ENCODE results near the gene DDX55.
A peak's percentile ranks its signal among the peaks of the same experiment; 100 is the strongest.

Gene DDX55

DNA sequence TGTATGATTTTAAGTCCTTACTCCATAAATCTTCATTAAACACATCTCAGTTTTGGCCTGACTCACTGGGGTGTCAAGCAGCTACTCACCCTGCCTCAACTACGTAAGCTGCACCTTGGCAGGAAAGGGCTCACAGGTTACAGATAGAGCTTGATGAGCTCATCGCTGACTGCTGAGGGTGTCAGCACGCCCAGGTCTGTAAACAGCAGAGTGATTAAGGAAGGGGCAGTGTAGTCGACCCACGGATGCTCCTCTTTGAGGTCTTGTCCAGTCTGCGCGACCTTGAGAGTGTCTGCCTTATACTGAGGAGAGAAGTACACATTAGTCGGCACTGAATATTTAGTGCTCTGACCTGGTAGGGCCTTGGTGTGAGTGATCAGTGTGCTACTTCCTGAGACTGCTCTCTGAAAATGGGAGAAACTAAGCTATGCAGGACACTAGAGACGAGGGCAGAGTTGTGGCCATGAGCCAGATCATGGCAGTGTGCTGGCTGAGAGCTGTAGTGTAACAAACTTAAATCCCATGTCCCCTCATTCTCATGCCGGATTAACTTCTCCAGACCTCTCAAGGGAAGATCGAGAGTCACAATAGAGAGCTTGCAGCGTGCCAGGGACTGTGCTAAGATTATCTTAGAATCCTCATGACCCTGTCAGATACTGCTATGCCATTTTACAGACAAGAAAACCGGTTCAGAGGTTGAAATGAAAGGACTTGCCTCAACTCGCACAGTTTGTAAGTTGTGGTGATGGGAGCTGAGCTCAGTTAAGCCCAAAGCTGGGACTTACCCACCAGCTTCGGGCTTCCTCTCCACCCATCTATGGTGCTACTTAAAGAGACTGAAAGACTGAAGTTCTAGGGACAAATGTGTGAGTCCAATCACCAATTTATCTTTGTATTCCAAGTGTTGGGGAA, 20.0 kb downstream of the DDX55 start:
- Histone ChIP-seq H2AFZ (ENCODE audit: low read depth, low read length) (no peak overlapping the region), H3K9me3 (ENCODE audit: insufficient read depth, low read length, severe bottlenecking) (no peaks in the 10 kb centered on the region), H3K4me3 (ENCODE audit: low read depth in 1 of 2, low read length in 2 of 2) (no peak overlapping the region), H3K9ac (ENCODE audit: low read depth, low read length) (no peak overlapping the region), H4K20me1 (ENCODE audit: insufficient read depth, low read length) (peaks cover 6% of the 10 kb centered on the region; the same call in 1 of the 2 replicates), H3K27ac (ENCODE audit: low read length) (no peak overlapping the region), H3K79me2 (ENCODE audit: insufficient read depth, low read length) (0 out of 2 replicates have a peak, but pooled peaks cover 3% of the 10 kb centered on the region), H3K36me3 (ENCODE audit: insufficient read depth, low read length) (peaks cover 81% of the 10 kb centered on the region), H3K4me2 (ENCODE audit: insufficient read depth, low read length) (no peak overlapping the region), H3K4me1 (ENCODE audit: insufficient read depth, low read length) (no peaks in the 10 kb centered on the region), H3K27me3 (ENCODE audit: insufficient read depth, low read length, poor library complexity) (no peaks in the 10 kb centered on the region)
- TF ChIP-seq EZH2 (IDR thresholded peaks at IDR 0.05; ENCODE audit: borderline replicate concordance, low read depth, low read length, severe bottlenecking), result no peak
- TF ChIP-seq CTCF (IDR thresholded peaks at IDR 0.05; ENCODE audit: borderline replicate concordance, extremely low read depth, low read length, poor library complexity, severe bottlenecking), result no peak
- no peak for DNase-seq
- no peak; the same call in 2 of the 3 replicates for ATAC-seq (ENCODE audit: insufficient read depth, low read depth)

- Histone ChIP-seq H3K79me2 (ENCODE audit: insufficient read depth, low read length) (peaks cover 61% of the 10 kb centered on the region), H3K9ac (ENCODE audit: low read depth, low read length) (peak within 1 kb of the TSS; percentile 96), H3K36me3 (ENCODE audit: insufficient read depth, low read length) (peaks cover 25% of the 10 kb centered on the region), H3K4me1 (ENCODE audit: insufficient read depth, low read length) (peaks cover 26% of the 10 kb centered on the region), H3K27me3 (ENCODE audit: insufficient read depth, low read length, poor library complexity) (no peaks in the 10 kb centered on the region), H2AFZ (ENCODE audit: low read depth, low read length) (peak within 1 kb of the TSS; percentile 99), H3K4me3 (ENCODE audit: low read depth in 1 of 2, low read length in 2 of 2) (peak within 1 kb of the TSS; percentile 96 to 98), H3K27ac (ENCODE audit: low read length) (peak within 1 kb of the TSS; percentile 95), H4K20me1 (ENCODE audit: insufficient read depth, low read length) (no peaks in the 10 kb centered on the region), H3K4me2 (ENCODE audit: insufficient read depth, low read length) (peak within 1 kb of the TSS; percentile 66), H3K9me3 (ENCODE audit: insufficient read depth, low read length, severe bottlenecking) (no peaks in the 10 kb centered on the region)
- ATAC-seq (ENCODE audit: insufficient read depth, low read depth) (peak; percentile 96), DNase-seq (peak; percentile 97)
- no peak for TF ChIP-seq CTCF (IDR thresholded peaks at IDR 0.05; ENCODE audit: borderline replicate concordance, extremely low read depth, low read length, poor library complexity, severe bottlenecking)
- no peak for TF ChIP-seq EZH2 (IDR thresholded peaks at IDR 0.05; ENCODE audit: borderline replicate concordance, low read depth, low read length, severe bottlenecking)
Measured at GRCh38 chr12:123633379-123634141, 31.7 kb downstream of the DDX55 start, which contains the start of the genes EIF2B1 and GTF2H3. Gene EIF2B1, minus strand, starts transcription at chr12:123633686. Its CDS starts 129 bp downstream, at chr12:123633557. Gene GTF2H3, plus strand, starts transcription at chr12:123633829. Its CDS starts 31 bp downstream, at chr12:123633860.

- peaks cover 61% of the 10 kb centered on the region for H3K79me2 ChIP-seq (ENCODE audit: insufficient read depth, low read length)
- DNase-seq, result peak; percentile 24
- peak overlapping the region; percentile 96 for H3K9ac ChIP-seq (ENCODE audit: low read depth, low read length)
- peak overlapping the region; percentile 95 for H3K27ac ChIP-seq (ENCODE audit: low read length)
- ATAC-seq (ENCODE audit: insufficient read depth, low read depth), result no peak
- no peak for TF ChIP-seq EZH2 (IDR thresholded peaks at IDR 0.05; ENCODE audit: borderline replicate concordance, low read depth, low read length, severe bottlenecking)
- TF ChIP-seq CTCF (IDR thresholded peaks at IDR 0.05; ENCODE audit: borderline replicate concordance, extremely low read depth, low read length, poor library complexity, severe bottlenecking), result no peak
- H3K4me3 ChIP-seq (ENCODE audit: low read depth in 1 of 2, low read length in 2 of 2), result peak overlapping the region; percentile 96 to 98
- peak overlapping the region; percentile 66 for H3K4me2 ChIP-seq (ENCODE audit: insufficient read depth, low read length)
- H3K36me3 ChIP-seq (ENCODE audit: insufficient read depth, low read length), result peaks cover 19% of the 10 kb centered on the region
- H3K4me1 ChIP-seq (ENCODE audit: insufficient read depth, low read length), result peaks cover 26% of the 10 kb centered on the region
- H3K27me3 ChIP-seq (ENCODE audit: insufficient read depth, low read length, poor library complexity), result no peaks in the 10 kb centered on the region
- no peaks in the 10 kb centered on the region for H3K9me3 ChIP-seq (ENCODE audit: insufficient read depth, low read length, severe bottlenecking)
- peak overlapping the region; percentile 99 for H2AFZ ChIP-seq (ENCODE audit: low read depth, low read length)
- no peaks in the 10 kb centered on the region for H4K20me1 ChIP-seq (ENCODE audit: insufficient read depth, low read length)
Measured at GRCh38 chr12:123634142-123634561, 32.3 kb downstream of the DDX55 start.
